Loucy (cell line): ENCODE data around the gene IL16.

Experiments used
- CTCF ChIP-seq: fragments of 200-600 bp; sonication (generic); conservative IDR thresholded peaks from 2 replicates; pipeline ENCODE4 v1.5.1; 2014; ENCODE audit warnings: mild to moderate bottlenecking, antibody characterized with exemption, low read length
- EZH2phosphoT487 ChIP-seq: fragments of 200-600 bp; IDR thresholded peaks from 2 replicates; pipeline ENCODE4 v1.6.1; 2018; ENCODE audit warnings: antibody characterized with exemption, mild to moderate bottlenecking, moderate library complexity, borderline replicate concordance

DNA sequence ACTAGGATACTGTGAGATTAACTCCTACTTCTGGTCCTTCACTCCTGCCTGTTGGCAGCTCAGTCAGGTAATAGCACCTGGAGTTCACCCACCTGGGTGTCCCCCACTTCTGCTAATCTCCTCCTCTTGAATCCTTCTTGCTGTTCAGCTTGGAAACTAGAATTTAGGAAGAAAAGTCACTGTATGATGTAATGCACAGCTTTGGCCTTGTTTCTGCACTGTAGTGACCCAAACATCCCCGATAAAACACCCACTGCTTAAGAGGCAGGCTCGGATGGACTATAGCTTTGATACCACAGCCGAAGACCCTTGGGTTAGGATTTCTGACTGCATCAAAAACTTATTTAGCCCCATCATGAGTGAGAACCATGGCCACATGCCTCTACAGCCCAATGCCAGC is 102.5 kb downstream of the IL16 start:
- TF ChIP-seq CTCF (no peak), EZH2phosphoT487 (no peak)
